BE2C (cell line): ENCODE data around the gene SGMS1.
"Not testable (repeated sequence)": the region's sequence is repeated elsewhere in the genome, so short reads cannot be mapped to it uniquely, and the experiment has no call there.

Source experiments
- DNase-seq: peaks from one replicate; pipeline ENCODE4 v3.0.0-alpha.2; 2020
- H3K27me3 ChIP-seq: fragments of 250-450 bp; sonication (Bioruptor Pico); 2 replicates; pipeline ENCODE4 v1.5.1; 2020; ENCODE audit warnings: mild to moderate bottlenecking
- H3K36me3 ChIP-seq: fragments of 250-450 bp; sonication (Bioruptor Pico); 2 replicates; pipeline ENCODE4 v1.5.1; 2020; ENCODE audit warnings: mild to moderate bottlenecking
- H3K4me1 ChIP-seq: fragments of 250-450 bp; sonication (Bioruptor Pico); 2 replicates; pipeline ENCODE4 v1.5.1; 2020
- H3K4me3 ChIP-seq: 2 replicates; pipeline ENCODE4 v1.5.1; 2011; ENCODE audit warnings: low read depth, low read length
- H3K9me3 ChIP-seq: fragments of 250-450 bp; sonication (Bioruptor Pico); 2 replicates; pipeline ENCODE4 v1.5.1; 2020
- TF ChIP-seq, protein P1 (sequence below): IDR thresholded peaks from 2 replicates; pipeline ENCODE4 v1.5.1; 2012; ENCODE audit warnings: mild to moderate bottlenecking, low read depth, low read length

SGMS1 gene

DNA sequence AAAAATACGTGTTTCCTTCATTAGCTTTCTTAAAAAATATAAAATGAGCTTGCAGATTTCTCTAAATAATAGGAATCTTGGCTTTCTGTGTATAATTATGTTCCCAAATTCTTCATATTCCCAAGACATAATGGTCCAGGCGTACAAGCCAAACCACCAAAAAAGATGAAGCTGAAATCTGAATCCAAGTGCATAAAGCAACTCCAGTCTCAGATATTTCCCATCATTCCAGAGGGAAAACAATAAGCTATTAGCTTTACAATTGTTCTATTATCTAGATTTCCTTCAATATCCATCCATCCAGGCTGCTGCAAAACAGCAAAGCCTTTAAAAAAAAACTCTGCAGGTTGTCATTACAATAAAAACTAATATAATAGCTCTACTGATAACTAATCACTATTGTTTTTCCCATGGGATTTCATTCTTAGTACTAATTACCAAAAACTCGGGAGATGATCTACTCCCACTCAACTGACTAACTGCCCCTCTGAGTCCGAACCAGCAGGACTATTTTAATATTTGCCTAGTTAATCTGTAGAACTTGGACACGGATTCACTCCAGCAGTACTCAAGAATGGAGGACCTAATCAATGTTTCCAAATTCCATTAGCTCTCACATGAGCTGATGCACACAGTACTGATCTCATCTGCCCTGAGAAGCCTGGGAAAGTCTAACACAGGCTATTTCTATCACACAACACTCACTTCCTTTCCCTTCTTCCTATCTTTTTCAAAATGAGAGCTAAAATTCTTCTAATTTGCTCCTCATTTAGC is 263.5 kb downstream of the SGMS1 start:
- H3K27me3 ChIP-seq = no peaks in the 10 kb centered on the region
- no peak for DNase-seq

DNA sequence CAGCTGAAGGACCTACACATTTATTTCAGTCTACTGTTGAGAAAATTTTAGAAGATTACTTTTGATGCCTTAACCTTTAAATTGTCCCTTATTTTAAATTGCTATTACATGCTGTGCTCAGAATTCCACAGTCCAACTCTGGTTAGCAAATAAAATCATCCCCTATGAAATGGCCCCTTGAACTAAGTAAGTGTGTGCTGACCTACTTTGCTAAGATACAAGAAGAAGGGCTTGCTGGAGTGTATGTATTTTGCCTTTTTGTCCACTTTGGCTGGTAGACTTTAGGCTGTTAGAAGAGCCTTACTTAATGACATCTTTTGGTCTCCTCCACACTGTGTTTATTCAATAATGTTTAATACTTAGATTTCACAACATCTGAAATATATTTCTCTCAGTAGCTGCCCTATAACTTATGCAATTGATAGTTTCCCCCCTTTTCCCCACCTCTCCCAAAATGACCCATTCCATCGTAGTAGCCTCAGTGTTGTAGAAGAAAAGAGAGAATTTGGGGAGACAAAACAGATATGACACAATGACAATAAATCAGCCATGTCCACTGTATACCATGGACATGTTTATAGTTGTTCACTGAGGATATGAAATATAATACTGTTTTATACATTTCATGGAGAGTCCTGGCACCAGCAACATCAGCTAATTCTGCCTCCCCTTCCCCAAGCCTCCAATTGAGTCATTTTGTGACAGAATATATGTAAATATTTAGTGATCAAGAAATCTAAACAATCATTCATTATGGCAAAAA is 264.6 kb downstream of the SGMS1 start:
- H3K9me3 ChIP-seq = no peaks in the 10 kb centered on the region
- H3K4me3 ChIP-seq = no peak overlapping the region
- H3K36me3 ChIP-seq = no peaks in the 10 kb centered on the region
- TF ChIP-seq, protein P1, sequence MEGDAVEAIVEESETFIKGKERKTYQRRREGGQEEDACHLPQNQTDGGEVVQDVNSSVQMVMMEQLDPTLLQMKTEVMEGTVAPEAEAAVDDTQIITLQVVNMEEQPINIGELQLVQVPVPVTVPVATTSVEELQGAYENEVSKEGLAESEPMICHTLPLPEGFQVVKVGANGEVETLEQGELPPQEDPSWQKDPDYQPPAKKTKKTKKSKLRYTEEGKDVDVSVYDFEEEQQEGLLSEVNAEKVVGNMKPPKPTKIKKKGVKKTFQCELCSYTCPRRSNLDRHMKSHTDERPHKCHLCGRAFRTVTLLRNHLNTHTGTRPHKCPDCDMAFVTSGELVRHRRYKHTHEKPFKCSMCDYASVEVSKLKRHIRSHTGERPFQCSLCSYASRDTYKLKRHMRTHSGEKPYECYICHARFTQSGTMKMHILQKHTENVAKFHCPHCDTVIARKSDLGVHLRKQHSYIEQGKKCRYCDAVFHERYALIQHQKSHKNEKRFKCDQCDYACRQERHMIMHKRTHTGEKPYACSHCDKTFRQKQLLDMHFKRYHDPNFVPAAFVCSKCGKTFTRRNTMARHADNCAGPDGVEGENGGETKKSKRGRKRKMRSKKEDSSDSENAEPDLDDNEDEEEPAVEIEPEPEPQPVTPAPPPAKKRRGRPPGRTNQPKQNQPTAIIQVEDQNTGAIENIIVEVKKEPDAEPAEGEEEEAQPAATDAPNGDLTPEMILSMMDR = no peak
- no peak for DNase-seq
- no peaks in the 10 kb centered on the region for H3K4me1 ChIP-seq
- H3K27me3 ChIP-seq = no peaks in the 10 kb centered on the region

More for the DNA sequence above, 263.5 kb downstream of the SGMS1 start:
- Histone ChIP-seq H3K9me3 (no peaks in the 10 kb centered on the region), H3K4me1 (no peaks in the 10 kb centered on the region), H3K4me3 (no peak overlapping the region), H3K36me3 (no peaks in the 10 kb centered on the region)
- TF ChIP-seq, protein P1 = no peak

DNA sequence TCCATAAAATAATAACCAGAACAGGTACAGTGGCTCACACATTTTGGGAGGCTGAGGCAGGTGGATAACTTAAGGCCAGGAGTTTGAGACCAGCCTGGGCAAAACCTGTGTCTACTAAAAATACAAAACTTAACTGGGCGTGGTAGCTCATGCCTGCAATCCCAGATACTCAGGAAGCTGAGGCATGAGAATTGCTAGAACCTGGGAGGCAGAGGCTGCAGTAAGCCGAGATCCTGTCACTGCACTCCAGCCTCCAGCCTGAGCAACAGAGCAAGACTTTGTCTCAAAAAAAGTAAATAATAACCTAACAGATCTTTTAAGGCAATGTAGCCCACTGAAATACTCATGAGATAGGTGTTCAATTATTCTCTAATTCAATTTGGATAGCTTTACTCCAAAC is 265.3 kb downstream of the SGMS1 start:
- Histone ChIP-seq H3K4me3 (no peak overlapping the region), H3K4me1 (no peaks in the 10 kb centered on the region), H3K27me3 (no peaks in the 10 kb centered on the region), H3K9me3 (no peaks in the 10 kb centered on the region), H3K36me3 (no peaks in the 10 kb centered on the region)
- TF ChIP-seq, protein P1 = no peak
- DNase-seq = no peak

DNA sequence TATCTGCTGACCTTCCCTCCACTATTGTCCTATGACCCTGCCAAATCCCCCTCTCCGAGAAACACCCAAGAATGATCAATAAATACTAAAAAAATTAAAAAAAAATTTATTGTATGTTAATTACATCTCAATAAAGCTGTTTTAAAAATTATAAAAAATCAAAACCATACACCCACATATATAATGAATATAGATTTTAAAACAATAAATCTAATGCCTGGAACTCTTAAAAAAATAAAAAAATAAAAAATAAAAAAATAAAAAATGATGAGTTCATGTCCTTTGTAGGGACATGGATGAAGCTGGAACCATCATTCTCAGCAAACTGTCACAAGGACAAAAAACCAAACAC is 267.3 kb downstream of the SGMS1 start:
- H3K36me3 ChIP-seq, DNase-seq, H3K4me3 ChIP-seq, H3K9me3 ChIP-seq, H3K4me1 ChIP-seq, H3K27me3 ChIP-seq: not testable (repeated sequence)

DNA sequence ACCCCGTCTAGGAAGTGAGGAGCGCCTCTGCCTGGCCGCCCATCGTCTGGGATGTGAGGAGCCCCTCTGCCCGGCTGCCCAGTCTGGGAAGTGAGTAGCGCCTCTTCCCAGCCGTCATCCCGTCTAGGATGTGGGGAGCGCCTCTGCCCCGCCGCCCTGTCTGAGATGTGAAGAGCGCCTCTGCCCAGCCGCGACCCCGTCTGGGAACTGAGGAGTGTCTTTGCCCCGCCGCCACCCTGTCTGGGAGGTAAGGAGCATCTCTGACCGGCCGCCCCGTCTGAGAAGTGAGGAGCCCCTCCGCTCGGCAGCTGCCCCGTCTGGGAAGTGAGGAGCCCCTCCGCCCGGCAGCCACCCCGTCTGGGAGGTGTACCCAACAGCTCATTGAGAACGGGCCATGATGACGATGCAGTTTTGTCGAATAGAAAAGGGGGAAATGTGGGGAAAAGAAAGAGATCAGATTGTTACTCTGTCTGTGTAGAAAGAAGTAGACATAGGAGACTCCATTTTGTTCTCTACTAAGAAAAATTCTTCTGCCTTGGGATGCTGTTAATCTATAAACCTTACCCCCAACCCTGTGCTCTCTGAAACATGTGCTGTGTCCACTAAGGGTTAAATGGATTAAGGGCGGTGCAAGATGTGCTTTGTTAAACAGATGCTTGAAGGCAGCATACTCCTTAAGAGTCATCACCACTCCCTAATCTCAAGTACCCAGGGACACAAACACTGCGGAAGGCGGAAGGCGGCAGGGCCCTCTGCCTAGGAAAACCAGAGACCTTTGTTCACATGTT is 267.9 kb downstream of the SGMS1 start:
- not testable (repeated sequence) for H3K4me3 ChIP-seq, H3K36me3 ChIP-seq, H3K27me3 ChIP-seq

DNA sequence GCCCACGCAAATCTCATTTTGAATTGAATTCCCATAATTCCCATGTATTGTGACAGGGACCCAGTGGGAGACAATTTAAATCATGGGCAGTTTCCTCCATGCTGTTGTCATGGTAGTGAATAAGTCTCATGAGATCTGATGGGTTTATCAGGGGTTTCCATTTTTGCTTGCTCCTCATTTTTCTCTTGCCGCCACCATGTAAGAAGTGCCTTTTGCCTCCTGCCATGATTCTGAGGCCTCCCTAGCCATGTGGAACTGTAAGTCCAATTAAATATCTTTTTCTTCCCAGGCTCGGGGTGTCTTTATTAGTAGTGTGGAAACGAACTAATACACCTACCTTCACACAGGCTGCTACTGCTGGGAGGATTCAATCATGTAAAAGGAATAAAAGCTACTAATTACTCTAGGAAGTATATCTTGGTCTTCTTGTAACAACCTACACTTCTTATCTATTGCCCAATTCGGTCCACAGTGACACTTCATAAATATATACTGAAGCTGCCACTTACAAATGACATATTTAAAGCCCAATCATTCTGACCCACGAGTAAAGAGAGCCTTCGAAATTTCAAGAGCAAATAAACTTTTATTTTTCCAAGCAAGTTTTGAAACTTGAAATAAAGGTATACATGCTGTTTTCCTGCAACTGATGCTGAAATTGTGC is 272.1 kb downstream of the SGMS1 start:
- Histone ChIP-seq H3K4me3 (no peak overlapping the region), H3K4me1 (no peaks in the 10 kb centered on the region), H3K9me3 (no peaks in the 10 kb centered on the region), H3K27me3 (no peaks in the 10 kb centered on the region), H3K36me3 (no peaks in the 10 kb centered on the region)
- no peak for DNase-seq
- TF ChIP-seq, protein P1 = no peak

More for the DNA sequence above, 267.9 kb downstream of the SGMS1 start:
- H3K9me3 ChIP-seq, H3K4me1 ChIP-seq, DNase-seq: not testable (repeated sequence)
